ENCODE data around the gene RASD1.

DNA sequence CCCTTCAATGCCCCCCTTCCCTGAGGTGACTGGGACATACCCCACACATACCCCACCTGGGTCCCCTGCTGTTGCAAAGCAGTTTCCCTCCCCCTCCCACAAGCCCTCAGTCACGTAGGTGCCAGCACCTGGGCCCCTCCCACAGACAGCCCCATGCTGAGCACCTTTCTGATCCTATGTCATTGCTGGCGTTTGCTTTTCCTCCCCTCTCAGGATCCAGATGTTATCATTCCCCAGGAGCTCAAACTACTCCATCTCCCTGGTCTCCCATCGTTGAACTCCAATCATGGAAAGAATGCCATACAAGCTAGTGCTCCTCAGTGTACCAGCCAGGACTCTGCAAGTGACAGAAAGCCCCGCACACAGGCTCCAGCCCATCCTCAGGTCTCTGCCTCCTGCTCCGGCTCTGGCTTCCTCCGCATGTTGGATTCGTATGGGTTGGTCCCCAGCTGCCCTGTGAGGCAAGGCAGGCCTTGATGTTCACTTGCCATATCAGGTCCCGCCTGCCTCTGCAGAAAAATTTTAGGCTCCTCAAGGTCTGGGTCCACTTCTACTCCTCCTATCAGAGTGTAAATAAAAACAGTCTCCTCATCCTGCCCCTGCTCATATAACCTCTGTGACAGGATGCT is 50.8 kb downstream of the RASD1 start:
- TF ChIP-seq, protein P1, sequence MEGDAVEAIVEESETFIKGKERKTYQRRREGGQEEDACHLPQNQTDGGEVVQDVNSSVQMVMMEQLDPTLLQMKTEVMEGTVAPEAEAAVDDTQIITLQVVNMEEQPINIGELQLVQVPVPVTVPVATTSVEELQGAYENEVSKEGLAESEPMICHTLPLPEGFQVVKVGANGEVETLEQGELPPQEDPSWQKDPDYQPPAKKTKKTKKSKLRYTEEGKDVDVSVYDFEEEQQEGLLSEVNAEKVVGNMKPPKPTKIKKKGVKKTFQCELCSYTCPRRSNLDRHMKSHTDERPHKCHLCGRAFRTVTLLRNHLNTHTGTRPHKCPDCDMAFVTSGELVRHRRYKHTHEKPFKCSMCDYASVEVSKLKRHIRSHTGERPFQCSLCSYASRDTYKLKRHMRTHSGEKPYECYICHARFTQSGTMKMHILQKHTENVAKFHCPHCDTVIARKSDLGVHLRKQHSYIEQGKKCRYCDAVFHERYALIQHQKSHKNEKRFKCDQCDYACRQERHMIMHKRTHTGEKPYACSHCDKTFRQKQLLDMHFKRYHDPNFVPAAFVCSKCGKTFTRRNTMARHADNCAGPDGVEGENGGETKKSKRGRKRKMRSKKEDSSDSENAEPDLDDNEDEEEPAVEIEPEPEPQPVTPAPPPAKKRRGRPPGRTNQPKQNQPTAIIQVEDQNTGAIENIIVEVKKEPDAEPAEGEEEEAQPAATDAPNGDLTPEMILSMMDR (IDR thresholded peaks at IDR 0.05; ENCODE audit: poor library complexity) = no peak
- no peak for TF ChIP-seq EZH2 (IDR thresholded peaks at IDR 0.05; ENCODE audit: borderline replicate concordance)
